HG03175 (cell line): Measurements from ENCODE around the gene UPK3A.
"Not testable (repeated sequence)": the region's sequence is repeated elsewhere in the genome, so short reads cannot be mapped to it uniquely, and the experiment has no call there.

ENCODE experiments used
- ATAC-seq: cut with Tn5 transposase; IDR thresholded peaks from one replicate; pipeline ENCODE4 v1.9.1; 2021; ENCODE audit warnings: mild to moderate bottlenecking, moderate library complexity; ENCODE audit not compliant: unreplicated experiment

Gene UPK3A

DNA sequence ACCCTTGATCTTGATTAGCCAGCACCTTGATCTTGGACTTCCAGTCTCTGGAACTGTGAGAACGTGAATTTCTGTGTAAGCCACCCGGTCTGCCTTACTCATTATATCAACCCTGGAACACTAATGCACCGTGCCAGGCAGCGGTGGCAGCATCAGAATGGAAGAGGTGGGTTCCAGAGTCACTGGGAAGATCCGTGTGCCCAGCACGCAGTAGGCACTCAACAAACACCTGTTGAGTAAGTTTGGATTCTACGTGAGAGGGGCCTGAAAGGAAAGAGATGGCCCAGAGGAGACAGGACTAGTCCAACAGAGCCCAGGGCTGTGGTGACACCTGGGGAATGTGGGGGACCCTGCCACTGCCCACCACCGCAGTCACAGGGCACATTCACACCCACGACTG, 6.6 kb upstream of the UPK3A start:
- ATAC-seq = no peak

DNA sequence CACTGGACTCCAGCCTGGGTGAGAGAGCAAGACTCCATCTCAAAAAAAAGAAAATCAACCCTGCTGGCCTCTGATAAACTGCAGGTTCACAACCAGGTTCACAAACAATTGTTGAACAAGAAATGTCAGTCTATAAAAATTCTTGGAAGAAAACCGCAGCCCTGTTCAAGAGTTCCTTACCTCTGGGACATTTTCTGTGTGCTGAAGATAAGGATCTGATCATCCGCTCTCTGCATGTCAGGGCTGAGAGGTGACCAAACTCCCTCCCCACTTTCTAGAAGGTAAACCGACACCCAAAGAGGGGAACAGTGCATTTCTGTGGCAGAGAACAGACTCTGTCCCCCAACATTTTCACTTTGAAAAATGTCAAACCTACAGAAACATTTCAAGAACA, 4.2 kb upstream of the UPK3A start:
- no peak for ATAC-seq

DNA sequence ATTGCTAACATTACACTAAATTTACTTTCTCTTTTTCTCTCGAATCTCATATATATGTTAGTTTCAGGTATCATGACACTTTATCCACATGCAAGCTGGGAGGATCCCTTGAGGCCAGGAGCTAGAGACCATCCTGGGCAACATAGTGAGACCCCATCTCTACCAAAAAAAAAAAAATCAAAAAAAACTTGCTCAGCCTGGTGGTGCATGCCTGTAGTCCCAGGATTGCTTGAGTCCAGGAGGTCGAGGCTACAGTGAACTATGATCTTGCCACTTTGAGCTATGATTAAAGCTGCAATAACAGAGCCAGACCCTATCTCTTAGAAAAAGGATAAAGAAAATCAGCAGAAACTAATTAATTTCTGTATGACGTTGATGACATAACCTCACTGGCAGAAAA, 3.7 kb upstream of the UPK3A start:
- no peak for ATAC-seq

DNA sequence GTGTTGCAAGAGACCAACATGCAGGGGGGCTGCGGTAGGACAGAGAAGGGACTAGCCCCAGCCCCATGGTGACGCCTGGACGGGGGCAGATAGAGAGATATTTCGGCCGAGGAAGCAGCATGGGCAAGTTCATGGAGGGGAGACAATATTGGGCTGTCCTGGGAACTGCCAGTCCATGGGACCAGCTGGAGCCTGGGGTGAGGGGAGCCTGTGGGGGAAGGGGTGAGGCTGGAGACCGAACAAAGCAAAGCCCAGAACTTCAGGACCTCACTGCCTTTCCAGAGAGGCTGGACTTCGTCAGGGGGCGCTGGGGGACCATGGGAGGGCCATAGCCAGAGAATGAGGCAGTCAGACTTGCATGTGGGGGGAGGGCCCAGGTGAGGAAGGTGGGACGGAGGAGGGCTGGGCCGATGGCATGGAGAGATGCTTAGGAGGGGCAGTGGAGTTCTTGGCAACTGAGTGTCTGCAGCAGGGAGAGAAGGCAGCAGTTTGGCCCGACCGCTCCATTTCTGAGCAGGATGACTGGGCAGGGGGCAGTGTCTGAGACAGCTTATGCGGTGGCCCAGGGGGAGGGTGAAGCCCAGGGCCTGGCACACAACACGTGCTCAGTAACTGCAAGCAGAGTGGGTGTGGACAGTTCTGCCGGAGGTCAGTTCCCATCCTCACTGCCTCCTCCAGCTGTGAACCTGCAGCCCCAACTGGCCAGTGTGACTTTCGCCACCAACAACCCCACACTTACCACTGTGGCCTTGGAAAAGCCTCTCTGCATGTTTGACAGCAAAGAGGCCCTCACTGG, 712 bp downstream of the UPK3A start:
- ATAC-seq = no peak

DNA sequence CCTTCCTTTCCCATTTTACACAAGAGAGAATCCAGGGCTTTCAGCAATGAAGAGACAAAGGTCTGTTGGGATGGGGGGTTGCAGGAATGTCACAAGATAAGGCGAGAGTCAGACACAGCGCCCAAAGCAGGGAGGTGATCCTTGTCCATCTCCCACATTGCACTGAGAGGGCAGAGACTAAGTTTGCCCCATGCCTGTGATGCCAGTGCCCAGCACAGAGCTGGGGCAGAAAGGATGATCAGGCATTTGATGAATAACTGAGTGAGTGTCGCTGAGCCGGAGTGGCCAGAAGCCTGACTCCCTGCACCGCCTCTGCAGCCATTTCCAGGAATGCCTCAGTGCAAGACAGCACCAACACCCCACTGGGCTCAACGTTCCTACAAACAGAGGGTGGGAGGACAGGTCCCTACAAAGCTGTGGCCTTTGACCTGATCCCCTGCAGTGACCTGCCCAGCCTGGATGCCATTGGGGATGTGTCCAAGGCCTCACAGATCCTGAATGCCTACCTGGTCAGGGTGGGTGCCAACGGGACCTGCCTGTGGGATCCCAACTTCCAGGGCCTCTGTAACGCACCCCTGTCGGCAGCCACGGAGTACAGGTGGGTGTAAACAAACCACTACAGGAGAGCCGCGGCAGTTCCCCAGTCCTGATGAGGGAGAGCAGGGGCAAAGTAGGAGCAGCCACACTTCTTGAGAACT, 2.3 kb downstream of the UPK3A start:
- no peak for ATAC-seq

DNA sequence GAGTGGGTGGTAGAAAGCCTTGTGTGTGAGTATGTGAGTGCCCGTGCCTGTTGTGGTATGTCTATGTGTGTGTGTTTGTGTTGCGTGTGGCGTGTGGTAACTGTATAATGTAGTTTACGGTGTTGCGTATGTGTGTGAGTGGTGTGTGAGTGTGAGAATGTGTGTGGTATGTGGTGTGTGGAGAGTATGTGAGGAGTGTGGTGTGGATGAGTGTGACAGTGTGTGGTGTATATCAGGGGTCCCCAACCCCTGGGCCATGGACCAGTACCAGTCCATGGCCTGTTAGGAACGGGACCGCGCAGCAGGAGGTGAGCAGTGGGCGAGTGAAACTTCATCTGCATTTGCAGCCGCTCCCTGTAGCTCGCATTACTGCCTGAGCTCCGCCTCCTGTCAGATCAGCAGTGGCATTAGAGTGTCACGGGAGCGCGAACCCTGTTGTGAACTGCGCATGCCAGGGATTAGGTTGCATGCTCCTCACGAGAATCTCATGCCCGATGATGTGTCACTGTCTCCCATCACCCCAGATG, 5.7 kb downstream of the UPK3A start:
- ATAC-seq = no peak

DNA sequence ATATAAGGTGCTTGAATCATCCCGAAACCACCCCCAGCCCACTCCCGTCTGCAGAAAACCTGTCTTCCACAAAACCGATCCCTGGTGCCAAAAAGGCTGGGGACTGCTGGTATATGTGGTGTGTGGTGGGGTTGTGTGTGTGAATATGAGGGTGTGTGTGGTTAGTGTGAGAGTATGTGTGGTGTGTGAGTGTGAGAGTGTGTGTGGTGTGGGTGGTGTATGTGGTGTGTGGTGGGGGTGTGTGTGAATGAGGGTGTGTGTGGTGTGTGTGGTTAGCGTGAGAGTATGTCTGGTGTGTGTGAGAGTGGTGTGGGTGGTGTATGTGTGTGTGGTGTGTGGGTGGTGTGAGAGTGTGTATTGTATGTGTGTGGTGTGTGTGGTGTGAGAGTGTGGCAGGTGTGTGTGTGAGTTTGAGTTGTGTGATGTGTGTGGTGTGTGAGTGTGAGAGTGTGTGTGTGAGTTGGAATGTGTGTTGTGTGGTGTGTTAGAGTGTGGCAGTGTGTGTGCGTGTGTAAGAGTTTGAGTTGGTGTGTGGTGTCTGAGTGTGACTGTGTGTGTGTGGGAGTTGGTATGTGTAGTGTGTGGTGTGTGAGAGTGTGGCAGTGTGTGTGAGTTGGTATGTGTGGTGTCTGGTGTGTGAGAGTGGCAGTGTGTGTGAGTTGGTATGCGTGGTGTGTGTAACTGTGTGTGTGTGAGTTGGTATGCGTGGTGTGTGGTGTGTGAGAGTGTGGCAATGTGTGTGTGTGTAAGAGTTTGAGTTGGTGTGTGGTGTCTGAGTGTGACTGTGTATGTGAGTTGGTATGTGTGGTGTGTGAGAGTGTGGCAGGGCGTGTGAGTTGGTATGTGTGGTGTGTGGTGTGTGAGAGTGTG, 6.5 kb downstream of the UPK3A start:
- no peak for ATAC-seq

DNA sequence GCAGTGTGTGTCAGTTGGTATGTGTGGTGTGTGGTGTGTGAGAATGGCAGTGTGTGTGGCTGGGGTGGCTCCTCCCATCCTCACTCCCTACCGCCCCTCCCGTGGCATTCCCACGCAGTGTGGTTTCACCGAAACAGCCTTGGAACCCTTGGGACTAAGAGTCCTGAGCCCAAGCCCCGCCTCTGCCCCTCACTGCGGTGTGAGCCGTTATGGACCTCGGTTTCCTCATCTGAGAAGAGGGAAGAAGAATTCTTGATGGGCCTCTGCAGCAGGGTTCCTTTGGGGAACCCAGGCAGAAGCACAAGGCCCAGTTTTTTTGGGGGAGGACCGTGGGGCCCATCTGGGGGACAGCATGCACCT, 7.2 kb downstream of the UPK3A start:
- ATAC-seq = no peak

DNA sequence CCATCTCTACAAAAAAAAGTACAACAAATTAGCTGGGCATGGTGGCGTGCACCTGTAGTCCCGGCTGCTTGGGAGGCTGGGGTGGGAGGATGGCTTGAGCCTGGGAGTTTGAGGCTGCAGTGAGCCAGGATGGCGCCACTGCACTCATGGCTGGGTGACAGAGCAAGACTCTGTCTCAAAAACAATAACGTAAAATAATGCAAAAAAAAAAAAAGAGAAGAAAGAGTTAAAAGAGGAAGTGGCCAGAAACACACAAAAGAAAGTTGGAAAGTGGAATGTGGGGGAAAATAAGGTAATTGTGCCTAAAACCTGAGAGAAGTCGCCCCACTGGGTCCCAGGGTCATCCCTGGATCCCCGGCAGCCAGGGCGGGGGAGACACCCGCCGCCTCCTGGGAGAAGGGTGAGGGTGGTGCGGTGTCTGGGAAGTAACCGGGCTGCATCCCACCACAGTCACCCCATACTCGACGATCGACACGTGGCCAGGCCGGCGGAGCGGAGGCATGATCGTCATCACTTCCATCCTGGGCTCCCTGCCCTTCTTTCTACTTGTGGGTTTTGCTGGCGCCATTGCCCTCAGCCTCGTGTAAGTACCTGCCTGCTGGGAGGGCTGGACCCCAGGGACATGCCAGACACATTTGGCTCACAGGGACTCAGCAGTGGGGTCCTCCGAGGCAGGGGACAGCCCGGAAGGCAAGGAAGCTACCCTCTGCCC, 8.1 kb downstream of the UPK3A start:
- ATAC-seq = no peak

DNA sequence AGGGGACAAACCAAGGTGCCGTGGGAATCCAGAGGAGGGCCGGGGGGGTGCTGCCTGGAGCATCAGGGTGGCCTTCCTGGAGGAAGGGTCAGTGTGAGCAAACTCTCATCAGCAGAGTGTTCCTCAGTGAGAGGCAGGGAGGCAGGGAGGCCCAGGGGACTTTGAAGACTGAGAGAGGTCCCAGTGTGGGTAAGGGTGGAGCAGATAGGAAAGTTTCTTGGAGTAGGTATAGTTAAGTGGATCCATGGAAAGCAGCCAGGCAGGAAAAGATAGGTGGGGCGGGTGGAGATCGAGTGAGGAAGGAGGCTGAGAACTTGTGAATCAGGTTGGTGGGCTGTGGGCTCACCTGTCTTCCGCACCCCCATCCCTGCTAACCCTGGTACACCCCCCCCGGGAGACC, 9.3 kb downstream of the UPK3A start:
- no peak for ATAC-seq

DNA sequence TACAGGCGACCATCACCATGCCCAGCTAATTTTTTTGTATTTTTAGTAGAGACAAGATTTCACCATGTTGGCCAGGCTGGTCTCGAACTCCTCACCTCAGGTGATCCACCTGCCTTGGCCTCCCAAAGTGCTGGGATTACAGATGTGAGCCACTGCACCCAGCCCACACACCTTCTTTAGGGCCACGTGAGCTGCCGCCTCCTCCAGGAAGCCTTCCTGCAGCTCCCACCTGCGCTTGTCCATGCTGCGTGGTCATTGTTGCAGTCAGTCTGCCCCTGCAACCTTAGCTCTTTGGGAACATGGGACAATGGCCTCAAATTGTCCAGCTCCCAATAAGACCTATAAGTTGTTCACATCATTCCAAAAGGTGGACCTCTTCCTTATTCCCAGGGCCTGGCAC, 10.3 kb downstream of the UPK3A start:
- ATAC-seq = not testable (repeated sequence)

DNA sequence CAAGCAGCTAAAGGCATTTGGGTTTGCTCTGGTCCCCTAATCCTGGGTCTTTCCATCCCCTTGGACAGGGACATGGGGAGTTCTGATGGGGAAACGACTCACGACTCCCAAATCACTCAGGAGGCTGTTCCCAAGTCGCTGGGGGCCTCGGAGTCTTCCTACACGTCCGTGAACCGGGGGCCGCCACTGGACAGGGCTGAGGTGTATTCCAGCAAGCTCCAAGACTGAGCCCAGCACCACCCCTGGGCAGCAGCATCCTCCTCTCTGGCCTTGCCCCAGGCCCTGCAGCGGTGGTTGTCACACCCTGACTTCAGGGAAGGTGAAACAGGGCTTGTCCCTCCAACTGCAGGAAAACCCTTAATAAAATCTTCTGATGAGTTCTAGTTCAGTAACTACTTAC, 10.7 kb downstream of the UPK3A start:
- ATAC-seq = no peak

DNA sequence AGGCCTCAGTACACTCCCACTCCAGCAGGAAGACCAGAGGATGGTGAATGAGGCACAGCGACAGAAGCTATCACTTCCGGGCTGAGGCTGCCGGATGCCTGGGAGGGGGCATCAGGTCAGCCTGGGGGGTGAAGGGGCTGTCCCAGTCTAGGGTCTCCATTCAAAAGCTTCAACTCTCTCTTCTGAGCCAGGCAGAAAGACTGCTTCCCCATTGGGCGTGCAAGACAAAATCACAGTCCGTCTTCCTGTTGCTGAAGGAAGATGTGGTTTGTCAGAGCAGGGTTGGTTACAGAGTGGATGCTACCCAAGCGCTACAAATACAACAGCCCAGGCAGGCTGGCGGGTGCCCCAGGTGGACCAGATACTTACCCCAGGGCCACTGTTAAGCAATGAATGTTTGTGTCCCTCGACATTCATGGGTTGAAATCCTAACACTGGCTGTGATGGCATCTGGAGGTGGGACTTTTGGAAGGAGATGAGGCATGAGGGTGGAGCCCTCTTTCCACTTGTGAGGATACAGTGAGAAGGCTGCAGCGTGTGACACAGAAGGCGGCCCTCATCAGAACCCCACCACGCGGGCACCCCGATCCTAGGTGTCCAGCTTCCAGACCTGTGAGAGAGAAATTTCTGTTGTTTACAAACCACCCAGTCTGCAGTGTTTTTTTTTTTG, 12.0 kb downstream of the UPK3A start:
- ATAC-seq = no peak

DNA sequence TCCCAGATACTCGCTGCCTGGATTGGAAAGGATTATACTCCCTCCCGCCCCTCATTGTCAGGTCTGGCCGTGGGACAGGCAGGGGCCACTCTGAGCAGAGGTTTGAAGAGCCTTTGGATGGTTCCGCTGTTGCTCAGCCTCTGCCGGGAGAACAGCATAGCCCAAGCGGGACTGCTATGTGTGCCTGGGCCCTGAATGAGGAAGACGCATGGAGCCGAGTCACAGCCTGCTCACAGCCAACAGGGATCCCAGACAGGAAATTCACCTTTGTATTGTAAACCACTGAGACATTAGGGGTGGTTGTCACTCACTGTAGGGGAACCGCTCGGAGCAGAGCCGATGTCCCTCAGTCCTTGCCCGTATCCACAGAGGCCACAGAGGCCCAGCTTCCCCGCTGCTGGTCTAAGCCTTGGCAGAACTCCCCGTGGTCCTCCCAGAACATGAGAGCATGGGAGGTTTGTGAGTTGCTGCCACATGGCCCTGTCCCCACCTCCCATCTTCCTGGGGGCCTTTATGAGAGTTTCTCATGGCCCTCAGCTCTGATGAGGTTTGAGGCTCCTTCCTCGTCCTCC, 14.3 kb downstream of the UPK3A start:
- no peak for ATAC-seq

DNA sequence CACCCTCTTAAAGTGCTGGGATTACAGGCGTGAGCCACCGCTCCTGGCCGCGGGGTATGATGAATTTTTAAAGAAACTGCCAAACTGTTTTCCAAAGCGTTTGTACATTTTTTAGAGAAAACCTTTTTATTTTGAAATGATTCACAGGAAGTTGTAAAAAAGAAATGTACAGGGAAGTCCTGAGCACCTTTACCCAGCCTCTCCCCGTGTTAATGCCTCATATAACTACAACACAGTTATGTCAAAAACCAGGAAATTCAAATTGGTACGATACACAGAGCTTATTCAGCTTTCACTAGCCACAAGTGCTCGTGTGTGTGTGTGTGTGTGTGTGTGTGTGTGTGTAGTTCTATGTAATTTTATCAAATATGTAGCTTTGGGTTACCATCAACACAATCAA, 18.0 kb downstream of the UPK3A start:
- no peak for ATAC-seq

DNA sequence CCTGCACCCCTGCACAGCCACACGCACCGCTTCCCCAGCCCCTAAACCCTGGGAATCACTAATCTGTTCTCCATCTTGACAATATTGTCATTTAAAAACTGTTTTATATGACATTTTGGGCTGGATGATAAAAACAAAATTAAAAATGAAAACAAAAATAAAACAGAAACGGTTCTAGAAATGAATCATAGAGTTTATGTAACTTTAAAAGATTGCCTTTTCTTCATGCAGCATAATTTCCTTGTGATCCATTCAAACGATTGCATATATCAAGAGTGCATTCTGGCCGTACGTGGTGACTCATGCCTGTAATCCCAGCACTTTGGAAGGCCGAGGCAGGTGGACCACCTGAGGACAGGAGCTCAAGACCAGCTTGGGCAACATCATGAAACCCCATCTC, 18.4 kb downstream of the UPK3A start:
- no peak for ATAC-seq

DNA sequence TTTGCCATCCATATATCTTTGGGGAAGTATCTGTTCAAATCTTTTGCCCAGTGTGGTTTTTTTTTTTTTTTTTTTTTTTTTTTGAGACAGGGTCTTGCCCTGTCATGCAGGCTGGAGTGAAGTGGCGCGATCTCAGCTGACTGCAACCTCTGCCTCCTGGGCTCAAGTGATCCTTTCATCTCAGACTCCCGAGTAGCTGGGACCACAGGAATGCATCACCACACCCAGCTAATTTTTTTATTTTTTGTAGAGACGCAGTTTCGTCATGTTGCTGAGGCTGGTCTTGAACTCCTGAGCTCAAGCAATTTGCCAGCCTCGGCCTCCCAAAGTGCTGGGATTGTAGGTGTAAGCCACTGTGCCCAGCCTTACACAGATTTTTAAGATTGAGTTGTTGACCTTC, 20.2 kb downstream of the UPK3A start:
- no peak for ATAC-seq

DNA sequence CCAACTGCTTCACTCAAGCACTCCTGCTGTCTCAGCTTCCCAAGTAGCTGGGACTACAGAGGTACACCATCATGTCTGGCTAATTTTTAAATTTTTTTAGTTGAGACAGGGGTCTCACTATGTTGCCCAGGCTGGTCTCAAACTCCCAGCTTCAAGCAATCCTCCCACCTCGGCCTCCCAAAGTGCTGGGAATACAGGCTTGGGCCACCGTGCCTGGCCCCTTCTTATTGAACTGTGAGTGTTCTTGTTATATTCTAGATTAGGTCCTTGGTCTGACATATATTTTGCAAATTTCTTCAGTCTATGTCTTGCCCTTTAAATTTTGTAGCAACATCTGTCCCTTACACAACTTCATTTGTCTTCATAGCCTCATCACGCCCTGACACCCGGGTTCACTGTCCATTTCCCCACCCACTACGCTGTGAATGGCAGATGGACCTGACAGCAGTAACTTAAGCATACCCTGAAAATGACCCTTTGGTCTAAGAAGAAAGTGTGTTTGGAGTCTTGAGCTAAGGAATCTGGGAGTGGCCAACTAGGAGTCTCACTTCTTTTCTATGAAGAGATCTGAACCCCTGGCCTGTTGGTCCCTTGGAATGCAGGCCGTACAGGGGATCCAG, 20.8 kb downstream of the UPK3A start:
- no peak for ATAC-seq

DNA sequence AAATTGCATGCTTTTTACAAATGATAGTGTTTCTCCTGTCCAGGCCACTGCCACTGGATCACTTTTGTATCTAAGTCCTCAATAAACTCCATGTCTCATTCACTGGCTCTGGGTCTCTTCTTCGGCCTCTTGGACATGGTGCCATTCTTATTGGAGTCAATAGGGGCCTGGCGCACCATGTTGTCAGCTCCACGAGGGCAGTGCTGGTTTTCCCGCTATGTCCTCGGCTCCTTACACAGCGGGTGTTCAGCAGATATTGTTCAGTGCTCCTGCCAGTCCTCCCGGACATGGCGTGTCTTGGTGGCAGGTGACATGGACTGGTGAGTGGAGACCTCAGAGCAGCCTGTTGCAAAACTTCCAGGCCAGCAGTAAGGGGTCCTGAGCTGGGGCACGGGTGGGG, 21.4 kb downstream of the UPK3A start:
- no peak for ATAC-seq
